H9 (cell line): ENCODE data around the gene DSCAM. TPM values are rescaled to one million over a fixed set of nuclear protein-coding genes. Genes with fewer than 3 reads are reported as not detected.

Source experiments
- DNase-seq: peaks from one replicate; pipeline ENCODE4 v3.0.0-alpha.2; 2017
- H2AFZ ChIP-seq: one replicate; pipeline ENCODE4 v1.6.1; 2013; ENCODE audit warnings: mild to moderate bottlenecking, low read length, control low read depth, moderate library complexity
- H2AK5ac ChIP-seq: 2 replicates; pipeline ENCODE4 v1.6.1; 2013; ENCODE audit warnings: low read length, control low read depth, mixed read lengths; ENCODE audit not compliant: insufficient read length
- H2BK120ac ChIP-seq: one replicate; pipeline ENCODE4 v1.6.1; 2013; ENCODE audit warnings: low read depth, mild to moderate bottlenecking, low read length, control low read depth, inconsistent platforms; ENCODE audit not compliant: poor library complexity, severe bottlenecking
- H2BK12ac ChIP-seq: 2 replicates; pipeline ENCODE4 v1.6.1; 2013; ENCODE audit warnings: low read length, control low read depth, mixed read lengths, low read depth; ENCODE audit not compliant: insufficient read length
- H2BK15ac ChIP-seq: 2 replicates; pipeline ENCODE4 v1.6.1; 2013; ENCODE audit warnings: low read depth, low read length, control low read depth
- H2BK20ac ChIP-seq: one replicate; pipeline ENCODE4 v1.6.1; 2013; ENCODE audit warnings: low read depth, mild to moderate bottlenecking, low read length, control low read depth, inconsistent platforms; ENCODE audit not compliant: poor library complexity, severe bottlenecking
- H2BK5ac ChIP-seq: 2 replicates; pipeline ENCODE4 v1.6.1; 2013; ENCODE audit warnings: low read length, control low read depth, mixed read lengths; ENCODE audit not compliant: insufficient read length
- H3K14ac ChIP-seq: 2 replicates; pipeline ENCODE4 v1.6.1; 2013; ENCODE audit warnings: low read length, control low read depth; ENCODE audit not compliant: insufficient read depth
- H3K18ac ChIP-seq: 2 replicates; pipeline ENCODE4 v1.6.1; 2013; ENCODE audit warnings: low read depth, mild to moderate bottlenecking, mixed read lengths, low read length, control low read depth; ENCODE audit not compliant: insufficient read length
- H3K23ac ChIP-seq: 2 replicates; pipeline ENCODE4 v1.6.1; 2013; ENCODE audit warnings: low read length, control low read depth, mixed read lengths, low read depth; ENCODE audit not compliant: insufficient read length
- H3K23me2 ChIP-seq: 2 replicates; pipeline ENCODE4 v1.6.1; 2013; ENCODE audit warnings: low read depth, mild to moderate bottlenecking, mixed read lengths, low read length, control low read depth; ENCODE audit not compliant: insufficient read length, poor library complexity, severe bottlenecking
- H3K27ac ChIP-seq: 2 replicates; pipeline ENCODE4 v1.5.1; 2013; ENCODE audit warnings: low read length, control low read depth, mixed read lengths, low read depth; ENCODE audit not compliant: insufficient read length
- H3K27me3 ChIP-seq: 2 replicates; pipeline ENCODE4 v1.6.1; 2013; ENCODE audit warnings: low read length, control low read depth, inconsistent platforms; ENCODE audit not compliant: insufficient read depth
- H3K4ac ChIP-seq: 2 replicates; pipeline ENCODE4 v1.6.1; 2013; ENCODE audit warnings: low read depth, mild to moderate bottlenecking, control low read depth, inconsistent platforms, low read length, moderate library complexity
- H3K4me1 ChIP-seq: 2 replicates; pipeline ENCODE4 v1.6.1; 2013; ENCODE audit warnings: low read length, control low read depth, inconsistent platforms; ENCODE audit not compliant: insufficient read depth
- H3K4me2 ChIP-seq: 2 replicates; pipeline ENCODE4 v1.6.1; 2013; ENCODE audit warnings: low read length, control low read depth, mixed read lengths; ENCODE audit not compliant: insufficient read length, insufficient read depth
- H3K56ac ChIP-seq: 2 replicates; pipeline ENCODE4 v1.6.1; 2013; ENCODE audit warnings: low read depth, mild to moderate bottlenecking, mixed read lengths, low read length, control low read depth; ENCODE audit not compliant: insufficient read length
- H3K79me1 ChIP-seq: 2 replicates; pipeline ENCODE4 v1.6.1; 2013; ENCODE audit warnings: low read depth, mild to moderate bottlenecking, moderate library complexity, low read length, control low read depth, inconsistent platforms; ENCODE audit not compliant: insufficient read depth, poor library complexity, severe bottlenecking
- H3K79me2 ChIP-seq: 2 replicates; pipeline ENCODE4 v1.6.1; 2013; ENCODE audit warnings: low read length, control low read depth, inconsistent platforms; ENCODE audit not compliant: insufficient read depth
- H3K9ac ChIP-seq: 2 replicates; pipeline ENCODE4 v1.6.1; 2013; ENCODE audit warnings: low read length, control low read depth, mixed read lengths; ENCODE audit not compliant: insufficient read length; ENCODE audit errors: extremely low read depth
- H3K9me3 ChIP-seq: one replicate; pipeline ENCODE4 v1.6.1; 2013; ENCODE audit warnings: low read depth, low read length, inconsistent platforms; ENCODE audit not compliant: control insufficient read depth
- H3T11ph ChIP-seq: one replicate; pipeline ENCODE4 v1.6.1; 2013; ENCODE audit warnings: mild to moderate bottlenecking, low read length, control low read depth, inconsistent platforms
- H4K20me1 ChIP-seq: one replicate; pipeline ENCODE4 v1.6.1; 2013; ENCODE audit not compliant: control insufficient read depth, insufficient read length, insufficient read depth
- H4K5ac ChIP-seq: 2 replicates; pipeline ENCODE4 v1.6.1; 2013; ENCODE audit warnings: low read depth, mild to moderate bottlenecking, mixed read lengths, low read length, control low read depth; ENCODE audit not compliant: insufficient read length
- H4K8ac ChIP-seq: replicated peaks from 2 replicates; pipeline ENCODE4 v1.6.1; 2013; ENCODE audit warnings: low read length, control low read depth, mixed read lengths, low read depth; ENCODE audit not compliant: insufficient read length
- H4K91ac ChIP-seq: 2 replicates; pipeline ENCODE4 v1.6.1; 2013; ENCODE audit warnings: low read depth, mild to moderate bottlenecking, moderate library complexity, mixed read lengths, low read length, control low read depth; ENCODE audit not compliant: insufficient read length
- H3K27ac Mint-ChIP-seq, 3 experiments: 2 replicates in 2 of 3; 3 replicates in 1 of 3; pipeline ENCODE4 v1.8.0; 2020 to 2021; ENCODE audit warnings: mixed read lengths in 3 of 3, mild to moderate bottlenecking in 1 of 3, moderate library complexity in 1 of 3
- H3K27me3 Mint-ChIP-seq: 2 replicates; pipeline ENCODE4 v1.8.0; 2021; ENCODE audit warnings: low read depth, mild to moderate bottlenecking, moderate library complexity, mixed read lengths
- H3K36me3 Mint-ChIP-seq, 3 experiments: 2 replicates in 2 of 3; 3 replicates in 1 of 3; pipeline ENCODE4 v1.8.0; 2020 to 2021; ENCODE audit warnings: low read depth in 3 of 3, mixed read lengths in 3 of 3; ENCODE audit not compliant: insufficient read depth in 1 of 3
- H3K4me1 Mint-ChIP-seq, 2 experiments: 2 replicates each; pipeline ENCODE4 v1.8.0; 2020; ENCODE audit warnings: mixed read lengths in 2 of 2
- H3K4me3 Mint-ChIP-seq, 2 experiments: 2 replicates in 1 of 2; 3 replicates in 1 of 2; pipeline ENCODE4 v1.8.0; 2020 to 2021; ENCODE audit warnings: mild to moderate bottlenecking in 2 of 2, mixed read lengths in 2 of 2, moderate library complexity in 1 of 2
- H3K9me3 Mint-ChIP-seq, 2 experiments: 2 replicates in 1 of 2; 3 replicates in 1 of 2; pipeline ENCODE4 v1.8.0; 2020; ENCODE audit warnings: mild to moderate bottlenecking in 2 of 2, mixed read lengths in 2 of 2, moderate library complexity in 1 of 2
- CTCF ChIP-seq: fragments of 200-600 bp; sonication (generic); conservative IDR thresholded peaks from 3 replicates; pipeline ENCODE4 v1.8.0; 2021; ENCODE audit warnings: antibody characterized with exemption, mild to moderate bottlenecking
- WGBS: extraction: QIAGEN DNeasy Blood & Tissue Kit; methylation state at CpG from one replicate; pipeline ENCODE4 v1.1.7; 2013; ENCODE audit warnings: missing lambda C conversion rate, low lambda C conversion rate, mixed read lengths; ENCODE audit not compliant: insufficient read length; ENCODE audit errors: extremely low coverage; 5-methylcytosine and 5-hydroxymethylcytosine counted together
- total RNA-seq: library from RNA; stranded (reverse); gene quantifications from 2 replicates; pipeline ENCODE4 v1.2.1, GENCODE V29; 2021

Gene DSCAM
- total RNA-seq, 1 experiment from 2014 or later, result 0.17 TPM

- no peak overlapping the region for H4K91ac ChIP-seq
- WGBS, result 100% methylated on average over 3 of the region's 5 CpGs
Observed at GRCh38 chr21:40139636-40140035, 707.3 kb downstream of the DSCAM start.

More at GRCh38 chr21:40139636-40140035, 707.3 kb downstream of the DSCAM start:
- no peak overlapping the region for H3K18ac ChIP-seq
- no peak overlapping the region for H2AK5ac ChIP-seq
- Mint-ChIP-seq H3K4me3 (no peak overlapping the region), H3K27ac (no peak overlapping the region), H3K27me3 (peaks cover 2% of the 10 kb centered on the region), H3K36me3 (no peaks in the 10 kb centered on the region), H3K4me1 (no peaks in the 10 kb centered on the region), H3K9me3 (no peaks in the 10 kb centered on the region)
- H3K23ac ChIP-seq, result no peak overlapping the region
- no peak overlapping the region for H3K9ac ChIP-seq
- H2BK120ac ChIP-seq, result no peak overlapping the region
- no peak overlapping the region for H3K4me2 ChIP-seq
- no peak for DNase-seq
- no peaks in the 10 kb centered on the region for H3K23me2 ChIP-seq
- no peak overlapping the region for H3T11ph ChIP-seq
- no peak overlapping the region for H2BK15ac ChIP-seq
- no peaks in the 10 kb centered on the region for H4K20me1 ChIP-seq
- H3K14ac ChIP-seq, result no peak overlapping the region
- no peaks in the 10 kb centered on the region for H3K27me3 ChIP-seq
- H3K79me2 ChIP-seq, result no peaks in the 10 kb centered on the region
- TF ChIP-seq CTCF, result no peak
- no peaks in the 10 kb centered on the region for H3K4me1 ChIP-seq
- H4K5ac ChIP-seq, result no peak overlapping the region
- no peaks in the 10 kb centered on the region for H3K79me1 ChIP-seq
- no peak overlapping the region for H3K27ac ChIP-seq
- H3K56ac ChIP-seq, result no peak overlapping the region
- H2BK5ac ChIP-seq, result no peak overlapping the region
- no peak overlapping the region for H2BK12ac ChIP-seq
- H3K4ac ChIP-seq, result no peak overlapping the region
- H3K9me3 ChIP-seq, result no peaks in the 10 kb centered on the region
- no peak overlapping the region for H2AFZ ChIP-seq
- no peak overlapping the region for H2BK20ac ChIP-seq
- H4K8ac ChIP-seq, result no peak overlapping the region
